Measurements from ENCODE around the gene PRRG1.
"Not testable (repeated sequence)": the region's sequence is repeated elsewhere in the genome, so short reads cannot be mapped to it uniquely, and the experiment has no call there.

Gene PRRG1

DNA sequence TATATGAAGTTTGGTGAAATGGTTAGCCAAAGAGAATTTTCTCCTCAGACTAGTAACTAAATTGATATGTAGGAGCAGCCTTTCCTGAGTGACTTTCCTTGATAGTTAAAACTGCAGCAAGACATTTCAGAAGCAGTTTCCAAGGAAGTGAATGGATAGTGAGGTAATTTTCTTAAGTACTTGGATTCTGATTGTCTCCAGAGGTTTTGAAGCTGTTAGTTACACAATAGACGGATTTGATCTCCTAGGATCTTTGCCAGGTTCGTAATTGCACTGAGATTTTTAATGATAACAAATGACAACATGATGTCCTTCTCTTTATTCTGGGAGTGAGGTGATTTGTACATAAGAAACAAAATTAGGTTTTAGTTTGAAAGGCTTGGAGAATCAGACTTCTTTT lies 29.2 kb downstream of the PRRG1 start:
- DNase-seq (ENCODE audit: low spot score) = no peak

DNA sequence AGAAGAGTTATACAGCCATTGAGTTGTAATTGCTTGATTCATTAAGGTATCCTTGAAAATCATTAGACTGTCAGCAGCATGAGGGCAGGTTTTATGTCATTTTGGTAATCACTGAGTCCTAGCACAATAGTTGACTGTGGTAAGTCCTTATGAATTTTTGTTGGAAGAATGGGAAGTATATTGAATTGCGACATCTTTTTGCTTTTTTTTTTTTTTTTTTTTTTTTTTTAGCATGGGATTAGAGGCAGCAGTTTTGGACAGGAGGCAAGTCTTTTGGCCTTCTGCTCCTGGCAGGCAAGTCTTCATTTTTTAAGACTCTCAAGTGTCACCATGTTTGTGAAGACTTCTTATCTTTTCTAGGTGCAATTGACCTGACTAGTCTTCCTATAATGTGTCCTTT lies 29.7 kb downstream of the PRRG1 start:
- no peak for DNase-seq (ENCODE audit: low spot score)

DNA sequence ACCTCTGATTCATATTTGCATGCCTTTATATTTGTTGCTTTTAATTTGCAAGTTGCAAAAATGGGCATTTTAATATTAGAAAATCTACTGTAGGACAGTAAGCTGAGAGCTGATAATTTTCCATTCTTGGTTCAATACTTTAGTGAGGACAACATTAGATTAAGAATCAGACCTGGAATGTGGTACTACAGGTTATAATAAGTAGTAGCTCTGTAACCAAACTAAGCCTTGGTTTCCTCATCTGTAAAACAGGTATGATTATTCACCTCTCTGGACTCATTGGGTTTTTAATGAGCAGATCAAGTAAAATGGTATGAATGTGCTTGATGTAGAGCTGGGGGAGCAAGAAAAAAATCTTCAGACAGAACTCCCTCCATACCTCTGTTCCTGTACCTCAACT lies 31.1 kb downstream of the PRRG1 start:
- DNase-seq (ENCODE audit: low spot score) = no peak

DNA sequence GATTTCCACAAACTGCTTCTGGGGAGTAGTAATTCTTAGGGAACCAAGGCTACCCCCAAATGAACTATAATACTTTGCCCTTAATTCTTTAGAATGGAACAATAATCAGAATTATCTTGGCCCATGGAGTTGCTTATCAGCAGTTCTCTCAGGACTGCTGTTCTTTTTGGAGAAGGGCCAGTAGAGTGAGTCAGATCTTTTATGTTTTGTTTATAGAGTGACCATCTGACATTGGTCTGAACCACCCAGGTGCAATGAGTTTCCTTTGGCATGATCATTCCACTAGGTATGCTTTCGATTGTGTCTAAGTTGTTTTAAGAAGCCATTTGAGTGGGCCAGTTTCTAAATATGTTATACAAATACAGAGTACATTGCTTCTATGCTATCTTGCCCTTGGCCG lies 31.8 kb downstream of the PRRG1 start:
- DNase-seq (ENCODE audit: low spot score) = no peak

- no peak for DNase-seq (ENCODE audit: low spot score)
Observed at GRCh38 chrX:37383313-37383712, 34.1 kb downstream of the PRRG1 start.

DNA sequence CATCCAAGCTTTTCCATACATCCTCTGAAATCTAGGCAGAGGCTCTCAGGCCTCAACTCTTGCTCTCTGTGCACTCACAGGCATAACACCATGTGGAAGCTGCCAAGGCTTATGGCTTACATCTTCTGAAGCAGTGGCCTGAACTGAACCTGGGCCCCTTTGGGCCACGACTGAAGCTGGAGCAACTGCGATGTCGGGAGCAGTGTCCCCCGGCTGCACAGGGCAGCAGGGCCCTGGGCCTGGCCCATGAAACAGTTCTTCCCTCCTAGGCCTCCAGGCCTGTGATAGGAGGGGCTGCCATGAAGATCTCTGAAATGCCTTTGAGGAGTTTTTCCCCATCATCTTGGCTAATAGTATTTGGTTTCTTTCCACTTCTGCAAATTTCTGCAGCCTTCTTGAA lies 39.2 kb downstream of the PRRG1 start:
- no peak for DNase-seq (ENCODE audit: low spot score)

DNA sequence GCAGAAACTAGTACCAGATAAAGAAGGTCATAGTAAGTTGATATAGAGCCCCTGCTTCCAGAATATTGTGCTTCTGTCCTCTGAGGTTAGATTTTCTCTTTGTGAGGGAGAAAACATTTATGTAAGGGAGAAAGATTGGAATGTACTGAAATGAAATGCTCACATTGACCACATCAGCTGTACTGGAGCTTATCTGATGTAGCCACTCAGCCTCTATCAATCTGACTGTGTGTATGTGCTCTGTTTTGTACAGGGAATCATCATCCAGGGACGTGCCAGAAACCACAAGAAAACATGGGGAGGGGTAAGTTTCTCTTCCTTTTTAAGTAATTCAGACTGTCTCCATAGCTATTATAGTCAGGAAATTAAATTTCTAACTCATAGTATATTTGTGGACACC lies 56.8 kb downstream of the PRRG1 start:
- DNase-seq (ENCODE audit: low spot score) = peak; percentile 9

DNA sequence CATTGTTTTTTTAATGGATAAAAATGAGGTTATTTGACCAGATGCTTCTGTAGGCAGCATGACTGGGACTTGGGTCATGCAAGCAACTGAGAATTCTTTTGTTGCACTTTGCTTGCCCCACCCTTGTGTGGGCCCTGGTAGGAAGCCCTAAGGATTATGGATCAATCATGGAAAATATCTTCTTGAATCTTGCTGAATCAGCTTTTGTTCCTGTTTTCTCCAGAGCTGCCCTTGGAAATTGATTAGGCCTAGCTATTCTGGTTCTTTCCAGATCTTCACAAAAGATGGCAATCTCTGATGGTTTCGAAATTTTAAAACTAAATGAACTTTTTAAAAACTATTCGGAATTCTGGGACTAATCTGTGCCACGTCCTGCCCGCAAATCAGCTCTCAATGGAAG lies 58.6 kb downstream of the PRRG1 start:
- DNase-seq (ENCODE audit: low spot score) = no peak

DNA sequence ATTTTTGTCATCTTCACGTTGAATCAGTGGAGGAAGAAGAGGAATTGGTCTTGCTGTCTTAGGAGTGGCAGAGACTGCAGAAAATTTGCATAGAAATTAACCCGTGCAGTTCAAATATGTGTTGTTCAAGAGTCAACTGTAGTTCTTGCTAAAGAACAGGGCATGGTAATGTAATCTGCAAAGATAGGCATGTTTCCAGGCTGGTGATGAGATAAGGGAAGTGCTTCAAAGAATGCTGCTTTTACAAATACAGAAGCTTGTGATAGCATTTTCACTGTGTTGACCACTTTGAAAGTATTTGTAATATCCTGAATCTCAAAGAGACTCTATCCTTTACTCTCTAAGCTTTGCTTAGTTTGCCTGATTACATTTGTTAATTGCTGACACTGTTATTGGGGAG lies 60.1 kb downstream of the PRRG1 start:
- peak; percentile 1 for DNase-seq (ENCODE audit: low spot score)

GRCh38 chrX:37420185-37420584 lies 71.0 kb downstream of the PRRG1 start:
- DNase-seq (ENCODE audit: low spot score) = no peak

GRCh38 chrX:37420756-37421155 lies 71.6 kb downstream of the PRRG1 start:
- DNase-seq (ENCODE audit: low spot score) = no peak

DNA sequence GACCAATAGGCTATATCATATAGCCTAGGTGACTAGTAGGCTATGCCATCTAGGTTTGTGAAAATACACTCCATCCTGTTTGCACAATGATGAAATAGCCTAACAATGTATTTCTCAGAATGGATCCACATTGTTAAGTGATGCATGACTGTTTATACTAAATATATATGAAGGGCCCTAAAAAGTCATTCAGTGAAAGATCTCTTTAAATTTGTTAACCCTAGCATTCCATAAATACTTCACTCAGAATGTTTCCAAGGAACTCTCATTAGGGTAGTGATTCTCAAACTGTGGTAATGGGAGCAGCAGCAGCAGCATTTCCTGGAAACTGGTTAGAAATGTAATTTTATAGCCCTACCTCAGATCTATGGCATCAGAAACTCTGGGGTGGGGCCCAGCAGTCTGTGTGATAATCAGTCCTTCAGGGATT lies 74.9 kb downstream of the PRRG1 start:
- DNase-seq (ENCODE audit: low spot score) = no peak

DNA sequence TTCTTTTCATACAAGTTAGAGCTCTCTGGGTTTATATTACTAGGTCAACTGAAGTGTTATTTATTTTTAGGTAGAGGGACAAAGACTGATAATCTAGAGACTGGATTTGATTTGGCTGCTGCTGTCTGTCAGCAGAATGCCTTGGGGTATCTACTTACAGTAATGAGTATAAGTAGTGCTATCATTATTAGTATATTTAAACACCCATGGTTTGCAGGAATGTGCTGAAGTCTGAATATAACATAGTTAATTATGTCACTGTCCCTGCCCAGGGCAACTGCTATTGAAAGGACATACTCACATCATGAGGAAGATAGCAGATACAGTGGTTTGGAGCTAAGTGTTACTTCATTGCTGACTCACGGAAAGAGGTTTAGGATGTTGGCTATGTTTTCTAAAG lies 76.2 kb downstream of the PRRG1 start:
- no peak for DNase-seq (ENCODE audit: low spot score)

DNA sequence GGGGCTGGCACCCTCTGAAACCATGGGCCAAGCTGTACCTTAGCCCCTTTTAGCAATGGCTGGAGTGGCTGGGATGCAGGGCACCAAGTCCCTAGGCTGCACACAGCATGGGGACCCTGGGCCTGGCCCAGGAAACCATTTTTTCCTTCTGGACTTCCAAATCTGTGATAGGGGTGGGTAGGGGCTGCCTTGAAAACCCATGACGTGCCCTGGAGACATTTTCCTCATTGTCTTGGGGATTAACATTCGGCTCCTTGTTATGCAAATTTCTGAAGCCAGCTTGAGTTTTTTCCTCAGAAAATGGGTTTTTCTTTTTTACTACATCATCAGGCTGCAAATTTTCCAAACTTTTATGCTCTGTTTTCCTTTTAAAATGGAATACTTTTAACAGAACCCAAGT lies 79.8 kb downstream of the PRRG1 start:
- not testable (repeated sequence) for DNase-seq (ENCODE audit: low spot score)

DNA sequence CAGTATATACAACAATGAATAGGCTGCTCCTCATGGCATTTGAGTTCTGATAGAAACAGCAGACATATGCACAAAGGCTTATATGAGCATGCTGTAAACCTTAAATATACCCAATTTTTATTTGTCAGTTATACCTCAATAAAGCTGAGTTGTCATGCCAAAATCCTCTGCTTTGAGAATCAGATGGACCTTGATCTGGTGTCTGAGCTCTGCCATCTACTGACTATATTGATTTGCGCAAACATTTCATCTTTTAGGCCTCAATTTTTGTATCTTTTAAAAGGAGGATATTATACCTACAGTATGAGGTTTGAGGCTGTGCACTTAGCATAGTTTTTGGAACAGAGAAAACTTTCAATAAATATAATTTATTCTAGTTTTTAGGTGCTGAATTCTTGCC lies 85.2 kb downstream of the PRRG1 start:
- no peak for DNase-seq (ENCODE audit: low spot score)

GRCh38 chrX:37437160-37437559 lies 88.0 kb downstream of the PRRG1 start:
- no peak for DNase-seq (ENCODE audit: low spot score)

- no peak for DNase-seq (ENCODE audit: low spot score)
Observed at GRCh38 chrX:37441377-37441776, 92.2 kb downstream of the PRRG1 start.

DNA sequence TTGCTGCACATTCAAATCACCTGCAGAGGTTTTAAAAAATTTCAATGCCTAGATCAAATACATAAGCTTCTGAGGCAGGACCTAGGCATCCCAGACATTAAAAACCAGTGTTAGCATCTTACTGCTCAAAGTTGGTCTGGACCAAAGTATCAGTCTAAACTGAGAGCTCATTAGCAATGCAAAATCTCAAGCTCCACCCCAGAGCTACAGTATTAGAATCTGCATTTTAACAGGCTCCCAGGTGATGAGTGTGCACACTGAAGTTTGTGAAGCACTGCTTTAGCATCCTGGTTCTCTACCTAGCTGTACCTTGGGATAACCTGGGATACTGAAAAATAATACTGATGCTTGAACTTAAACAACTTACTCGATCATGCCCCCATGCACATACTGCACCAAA lies 96.0 kb downstream of the PRRG1 start:
- no peak for DNase-seq (ENCODE audit: low spot score)

DNA sequence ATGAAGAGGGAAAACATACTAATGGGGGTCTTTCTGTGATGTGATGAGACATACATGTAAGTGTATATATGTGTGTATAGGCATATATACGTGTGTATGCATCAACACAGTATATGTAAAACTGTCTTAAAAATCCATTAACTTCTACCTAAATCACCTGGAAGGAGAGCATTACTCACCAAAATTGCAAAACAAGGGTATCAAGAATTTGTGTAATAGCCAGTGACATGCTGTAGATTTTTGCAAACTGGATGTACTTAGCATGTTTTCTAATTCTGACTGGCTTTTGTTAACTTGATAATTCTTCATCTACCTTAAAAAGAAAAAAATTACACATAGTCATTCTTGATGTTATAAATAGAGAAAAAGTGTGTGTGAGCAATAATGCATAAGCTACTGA lies 104.7 kb downstream of the PRRG1 start:
- no peak for DNase-seq (ENCODE audit: low spot score)

DNA sequence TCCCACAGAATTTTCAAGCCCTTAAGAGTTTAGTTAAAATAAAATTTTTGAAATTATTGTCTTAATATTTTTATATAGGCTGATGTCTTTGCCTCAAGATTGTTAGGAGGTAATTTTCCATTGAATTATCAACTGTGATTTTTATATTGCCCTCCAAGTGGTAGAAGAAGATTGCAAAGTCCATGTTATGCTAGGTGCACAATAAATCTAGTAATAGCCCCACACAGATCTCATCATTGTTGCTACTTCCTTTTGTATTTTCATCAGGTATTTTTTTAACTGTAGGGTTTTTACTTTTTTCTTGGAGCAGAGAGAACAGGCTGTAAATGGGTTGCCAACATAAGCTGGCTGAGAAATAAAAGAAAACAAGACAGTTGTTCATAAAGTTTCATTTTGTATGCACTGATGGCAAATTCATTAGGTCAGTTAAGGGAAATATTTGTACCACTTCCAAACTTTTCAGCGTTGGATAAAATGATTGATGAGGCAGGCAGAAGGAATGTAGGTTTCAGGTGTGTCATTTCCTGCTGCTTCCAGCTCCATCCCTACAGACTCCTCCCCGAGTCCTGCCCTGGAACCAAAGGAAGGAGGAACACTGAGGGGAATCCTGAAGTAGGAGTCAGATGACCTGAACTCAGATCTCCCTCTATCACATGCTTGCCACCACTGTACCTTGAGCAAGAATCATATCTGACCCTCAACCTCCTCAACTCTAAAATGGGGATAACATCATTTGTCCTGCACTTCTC lies 105.5 kb downstream of the PRRG1 start:
- DNase-seq (ENCODE audit: low spot score) = no peak

GRCh38 chrX:37455381-37455780 lies 106.2 kb downstream of the PRRG1 start:
- no peak for DNase-seq (ENCODE audit: low spot score)

GRCh38 chrX:37460285-37460684 lies 111.1 kb downstream of the PRRG1 start:
- DNase-seq (ENCODE audit: low spot score) = not testable (repeated sequence)

GRCh38 chrX:37462346-37462745 lies 113.2 kb downstream of the PRRG1 start:
- DNase-seq (ENCODE audit: low spot score) = no peak

- DNase-seq (ENCODE audit: low spot score) = no peak
Observed at GRCh38 chrX:37468124-37468739, 119.1 kb downstream of the PRRG1 start.

Data from SK-N-DZ (cell line).